H1 (cell line): ENCODE results near the gene DSC3. TPM values are rescaled to one million over a fixed set of nuclear protein-coding genes. Genes with fewer than 3 reads are reported as not detected.

Experiments used
- ASH2L ChIP-seq: fragments of 200-600, 300-600 bp; sonication (generic); IDR thresholded peaks from one replicate; pipeline ENCODE4 v1.7.1; 2017; ENCODE audit warnings: low read length
- CHD7 ChIP-seq: fragments of 300-600 bp; sonication (generic); IDR thresholded peaks from 2 replicates; pipeline ENCODE4 v1.7.1; 2012; ENCODE audit warnings: low read length, moderate library complexity, mild to moderate bottlenecking, inconsistent platforms; ENCODE audit not compliant: insufficient replicate concordance
- CREB1 ChIP-seq: IDR thresholded peaks from 2 replicates; pipeline ENCODE4 v1.6.1; 2012; ENCODE audit warnings: inconsistent platforms
- E2F6 ChIP-seq: IDR thresholded peaks from 2 replicates; pipeline ENCODE4 v1.6.1; 2012; ENCODE audit warnings: inconsistent platforms
- EZH2 ChIP-seq: fragments of 200-600 bp; sonication (generic); IDR thresholded peaks from 2 replicates; pipeline ENCODE4 v1.7.1; 2012; ENCODE audit warnings: low read depth, mild to moderate bottlenecking, moderate library complexity, low read length, inconsistent platforms; ENCODE audit not compliant: severe bottlenecking
- JUND ChIP-seq: IDR thresholded peaks from 2 replicates; pipeline ENCODE4 v1.6.1; 2011; ENCODE audit warnings: mild to moderate bottlenecking, improper control_type of control experiment, low read length
- POU5F1 ChIP-seq: IDR thresholded peaks from 2 replicates; pipeline ENCODE4 v1.6.1; 2011; ENCODE audit warnings: low read depth, mild to moderate bottlenecking, low read length, moderate library complexity
- RAD21 ChIP-seq, 2 experiments: IDR thresholded peaks in 1 of 2; conservative IDR thresholded peaks in 1 of 2; 2 replicates each; pipeline ENCODE4 v1.6.1; 2011; ENCODE audit warnings: low read depth in 2 of 2, low read length in 2 of 2, improper control_type of control experiment in 1 of 2, inconsistent platforms in 1 of 2, mild to moderate bottlenecking in 1 of 2, moderate library complexity in 1 of 2
- RNF2 ChIP-seq: fragments of 200-900, 300-1000 bp; sonication (generic); IDR thresholded peaks from 2 replicates; pipeline ENCODE4 v1.7.1; 2016; ENCODE audit warnings: borderline replicate concordance, low read depth, mild to moderate bottlenecking, antibody characterized with exemption, low read length; ENCODE audit not compliant: poor library complexity, severe bottlenecking; ENCODE audit errors: missing control alignments
- polyA plus RNA-seq, 7 experiments: library from polyadenylated mRNA; depleted of rRNA in 3 of 7; stranded (reverse) in 5 of 7; unstranded in 2 of 7; fragments of >200 nt in 5 of 7; fragments of 200-250 nt in 2 of 7; gene quantifications; 1 replicate in 5 of 7; 2 replicates in 1 of 7; 4 replicates in 1 of 7; pipeline versions ENCODE4 v1.2.1 to v1.2.3, GENCODE V29; 2011 to 2013; ENCODE audit warnings: missing spikeins in 2 of 7, mixed read lengths in 2 of 7
- total RNA-seq: library from RNA; stranded (reverse); fragmentation: NEBNext Ultra II Directional; extraction: Animal tissue kit (Norgen Biotek cat#: 25700); gene quantifications from 2 replicates; pipeline ENCODE4 v1.2.1, GENCODE V29; 2021

DSC3 gene
- total and polyA plus RNA-seq, 2 of the 8 experiments (the other 6 are each of a cell fraction or from before 2014, with no cell fraction given) = 0.70 to 3.7 TPM

- TF ChIP-seq CHD7 (no peak), CREB1 (no peak), EZH2 (no peak), RNF2 (no peak), RAD21 (IDR thresholded peaks at IDR 0.05 in 1 of 2, conservative IDR thresholded peaks at IDR 0.05 in 1 of 2; ENCODE audit: low read depth in 2 of 2, low read length in 2 of 2) (no peak), E2F6 (no peak), POU5F1 (no peak), ASH2L (no peak), JUND (no peak)
Observed at GRCh38 chr18:30987467-30988241, 54.9 kb downstream of the DSC3 start (continued).
